ENCODE data around the gene DVL1.
"Not testable (repeated sequence)": the region's sequence is repeated elsewhere in the genome, so short reads cannot be mapped to it uniquely, and the experiment has no call there.

Gene DVL1

DNA sequence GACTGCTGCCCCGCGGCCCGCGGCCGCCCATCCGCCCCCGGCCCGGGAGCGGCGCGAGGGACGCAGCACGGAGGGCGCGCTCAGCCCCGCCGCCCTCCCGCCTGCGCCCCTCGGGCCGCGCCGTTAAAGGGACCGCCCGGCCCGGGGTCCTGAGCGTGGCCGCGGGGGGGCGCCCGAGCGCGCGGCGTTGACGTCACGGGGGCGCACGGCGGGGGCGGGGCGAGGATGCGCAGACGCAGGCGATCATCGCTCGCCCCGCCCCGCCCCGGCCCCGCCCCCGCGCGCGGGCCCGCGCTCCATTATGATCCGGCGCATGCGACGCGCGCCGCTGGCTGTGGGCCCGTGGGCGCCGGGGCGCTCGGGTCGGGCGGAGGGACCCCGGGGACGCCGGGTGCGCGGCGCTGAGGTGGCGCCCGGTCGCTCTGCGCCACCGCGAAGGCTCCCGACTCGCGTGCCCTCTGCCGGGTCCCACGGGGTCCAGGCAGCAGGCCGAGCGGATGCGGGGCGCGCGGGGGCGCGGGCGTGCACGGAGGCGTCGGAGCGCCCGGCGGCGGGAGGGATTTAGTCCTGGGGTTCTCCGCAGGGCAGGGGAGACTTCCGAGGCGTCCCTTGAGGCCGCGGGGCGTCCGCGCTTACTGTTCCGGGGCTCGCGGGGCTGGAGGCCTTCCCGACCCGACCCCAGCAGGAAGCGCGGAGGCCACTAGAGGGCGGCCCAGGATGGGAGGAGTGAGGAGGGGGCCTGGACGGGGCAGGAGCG is at the start of gene DVL1:
Gene DVL1, minus strand, starts transcription at position 163 of the 757 bp plus-strand sequence. CDS start 353 bp downstream, outside the sequence.
- in situ Hi-C loops (cut with MboI; ENCODE audit: low sequenced_read_pairs): no loop called here

DNA sequence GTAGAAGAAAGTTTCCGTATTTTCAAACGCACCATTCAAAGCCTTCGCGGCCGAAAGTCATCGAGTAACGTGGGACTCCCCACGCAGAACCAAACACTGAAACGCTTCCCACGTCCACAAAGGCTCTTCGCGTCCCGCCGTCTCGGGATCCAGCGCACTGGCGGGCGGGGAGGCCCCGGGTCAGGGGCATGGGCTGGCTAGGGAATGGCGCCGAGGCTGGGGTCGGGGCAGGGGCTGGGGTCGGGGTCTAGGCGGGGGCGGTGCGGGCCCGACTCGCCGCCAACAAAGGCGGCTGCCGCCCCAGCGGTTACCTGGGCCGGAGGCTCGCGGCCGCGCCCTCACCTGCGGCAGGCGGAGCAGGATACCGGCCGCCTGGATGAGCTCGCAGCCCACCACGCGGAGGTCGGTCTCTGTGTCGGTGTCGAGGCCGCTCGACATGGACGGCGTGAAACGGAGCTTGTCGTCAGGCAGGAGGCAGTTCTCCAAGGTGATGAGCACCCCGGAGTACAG is 49.5 kb upstream of the DVL1 start:
- in situ Hi-C loops (cut with MboI; ENCODE audit: low sequenced_read_pairs): no loop called here

DNA sequence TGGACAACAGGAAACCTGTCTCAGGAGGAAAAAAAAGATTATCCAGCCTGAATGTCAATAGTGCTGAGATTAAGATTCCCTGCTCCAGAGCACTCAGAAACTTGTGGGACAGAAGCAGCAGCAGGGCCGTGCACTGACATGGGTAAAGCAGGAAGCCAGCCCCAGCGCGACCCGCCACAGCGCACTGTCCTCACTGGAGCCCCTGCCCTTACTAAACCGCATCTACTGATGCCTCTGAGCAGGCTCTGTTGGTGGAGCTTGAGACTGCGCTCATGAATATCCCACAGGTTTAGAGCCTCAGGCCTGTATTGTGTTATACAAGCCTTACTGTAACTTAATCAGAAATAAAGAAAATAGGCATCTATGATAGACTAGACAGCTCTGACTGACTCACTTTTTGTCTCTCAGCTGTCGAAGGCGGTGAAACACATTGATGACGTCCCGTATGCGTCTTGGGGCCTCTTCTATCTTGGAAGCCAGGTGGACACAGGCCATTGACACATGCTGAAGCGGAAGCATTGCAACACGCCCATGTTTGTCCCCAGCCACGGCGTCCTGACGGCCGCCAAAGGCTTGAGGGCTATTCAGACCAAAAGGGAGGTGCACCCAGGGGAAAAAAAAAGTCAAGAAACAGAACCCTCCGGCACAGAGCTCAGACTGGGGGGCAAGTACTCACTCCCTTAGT is 48.8 kb upstream of the DVL1 start:
- in situ Hi-C loops (cut with MboI; ENCODE audit: low sequenced_read_pairs): no loop called here

DNA sequence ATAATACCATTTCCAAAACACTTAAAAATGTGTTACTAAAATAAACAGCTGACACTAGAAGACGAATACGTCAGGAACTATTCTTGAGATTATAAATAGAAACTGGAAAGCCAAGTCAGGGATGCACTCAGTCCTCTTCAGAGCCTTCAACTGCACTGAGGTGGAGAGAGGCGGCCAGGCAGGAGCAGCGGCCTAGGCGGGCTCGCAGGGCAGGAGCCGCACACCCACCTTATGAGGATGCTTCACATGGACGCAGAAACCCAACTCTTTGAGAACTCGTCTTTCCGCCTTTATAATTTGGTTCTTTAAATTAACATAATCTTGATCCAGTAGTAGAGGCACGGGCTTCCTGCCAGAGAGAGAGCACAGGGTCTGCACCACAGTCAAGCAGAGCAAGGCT is 45.9 kb upstream of the DVL1 start:
- in situ Hi-C loops (cut with MboI; ENCODE audit: low sequenced_read_pairs): no loop called here

DNA sequence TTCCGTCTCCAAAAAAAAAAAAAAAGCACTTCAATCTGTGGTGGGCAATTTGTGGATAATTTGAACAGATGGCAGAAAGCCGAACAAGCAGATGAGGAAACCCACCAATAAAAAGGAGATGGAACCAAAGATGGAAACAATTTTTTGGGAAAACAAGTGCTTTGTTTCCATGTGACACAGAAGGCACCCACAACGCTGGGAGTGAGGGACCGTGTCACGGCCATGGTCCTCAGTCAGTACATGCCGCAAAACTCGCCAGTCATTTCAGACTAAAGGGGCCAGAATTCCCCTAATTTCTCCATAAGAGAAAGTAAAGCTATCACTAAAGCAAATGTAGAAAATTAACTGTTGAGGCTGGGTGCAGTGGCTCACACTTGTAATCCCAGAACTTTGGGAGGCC is 44.9 kb upstream of the DVL1 start:
- in situ Hi-C loops (cut with MboI; ENCODE audit: low sequenced_read_pairs): no loop called here

DNA sequence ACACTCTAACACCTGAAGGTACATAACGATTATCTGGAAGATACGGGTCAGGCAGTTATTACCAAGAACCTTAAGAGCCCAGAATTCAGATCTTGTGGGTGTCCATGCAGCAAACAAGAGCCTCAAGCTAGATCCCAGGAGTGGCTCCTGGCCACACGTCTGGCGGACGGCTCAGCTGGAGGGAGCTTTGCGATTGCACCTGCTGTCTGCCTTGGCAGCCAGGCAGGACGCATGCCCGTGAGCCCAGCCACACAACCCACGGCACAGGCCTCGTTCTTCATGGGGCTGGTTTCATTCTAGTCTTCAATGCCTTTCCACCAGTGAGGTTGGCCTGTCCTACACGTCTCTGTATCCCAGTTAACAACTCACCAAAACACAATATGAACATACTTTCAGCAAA is 44.2 kb upstream of the DVL1 start:
- in situ Hi-C loops (cut with MboI; ENCODE audit: low sequenced_read_pairs): no loop called here

DNA sequence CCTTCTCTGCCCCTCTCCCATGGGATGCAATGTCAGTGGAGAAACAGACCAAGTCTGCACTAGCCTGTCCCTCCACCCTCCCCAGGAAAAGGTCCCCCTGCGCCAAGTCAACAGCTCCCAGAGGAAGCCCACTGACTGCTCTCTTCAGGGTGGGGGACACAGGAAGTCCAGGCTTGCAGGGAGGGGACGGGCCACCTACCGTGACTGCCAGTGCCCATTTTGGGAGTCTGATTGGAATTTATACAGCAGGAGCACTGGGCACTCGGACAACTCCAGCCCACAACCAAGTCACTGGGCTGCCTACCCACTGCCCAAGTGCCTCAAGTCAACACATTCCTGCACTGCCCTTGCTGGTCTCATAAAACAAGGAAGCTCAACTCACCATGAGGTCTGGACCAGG is 43.8 kb upstream of the DVL1 start:
- in situ Hi-C loops (cut with MboI; ENCODE audit: low sequenced_read_pairs): no loop called here

DNA sequence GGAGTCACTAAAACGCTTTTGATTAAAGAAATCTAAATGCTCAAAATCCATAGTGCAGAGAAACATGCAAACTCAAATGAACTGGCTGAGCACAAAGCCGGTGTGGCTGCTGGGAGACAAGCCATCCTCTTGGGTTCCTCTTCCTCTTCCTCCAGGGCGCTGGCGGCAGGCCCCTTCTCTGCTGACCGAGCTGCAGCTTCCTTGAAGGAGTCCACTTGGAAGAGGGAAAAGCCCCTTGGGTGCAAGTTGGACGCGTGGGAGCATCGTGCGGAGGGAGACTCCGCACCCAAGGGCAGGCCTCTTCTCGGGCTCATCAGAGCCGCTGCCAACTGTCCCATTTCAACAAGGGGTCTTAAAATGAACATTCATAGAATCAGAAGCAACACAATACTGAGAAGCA is 42.0 kb upstream of the DVL1 start:
- in situ Hi-C loops (cut with MboI; ENCODE audit: low sequenced_read_pairs): no loop called here

DNA sequence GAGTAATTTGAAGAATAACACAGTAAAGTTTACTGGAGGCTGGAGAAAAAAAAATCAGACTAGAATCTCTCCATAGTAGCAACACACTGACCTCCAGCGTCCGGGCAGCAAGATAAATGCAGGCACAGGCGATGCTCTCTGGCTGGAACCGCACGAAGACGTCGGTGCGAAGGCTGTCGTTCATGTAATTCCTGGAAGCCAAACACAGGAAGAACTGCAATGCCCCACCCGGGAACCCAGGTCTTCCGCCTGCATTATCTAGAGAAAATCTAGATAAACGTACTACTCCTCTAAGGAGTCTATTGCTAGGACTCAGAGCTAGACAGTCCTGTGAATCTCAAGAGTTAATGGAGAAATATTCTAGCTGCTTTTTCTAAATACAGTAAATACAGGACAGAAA is 41.5 kb upstream of the DVL1 start:
- in situ Hi-C loops (cut with MboI; ENCODE audit: low sequenced_read_pairs): no loop called here

DNA sequence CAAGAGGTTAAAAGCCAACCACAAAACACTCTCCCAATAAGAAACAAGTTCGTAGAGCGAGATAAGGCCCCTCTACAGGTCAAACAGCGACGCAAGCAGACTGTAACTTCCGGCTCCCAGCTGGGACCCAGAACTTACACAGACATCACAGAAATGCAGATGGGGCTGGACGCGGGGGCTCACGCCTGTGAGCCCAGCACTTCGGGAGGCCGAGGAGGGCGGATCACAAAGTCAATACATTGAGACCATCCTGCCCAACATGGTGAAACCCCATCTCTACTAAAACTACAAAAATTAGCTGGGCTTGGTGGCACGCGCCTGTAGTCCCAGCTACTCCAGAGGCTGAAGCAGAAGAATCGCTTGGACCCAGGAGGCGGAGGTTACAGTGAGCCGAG is 38.9 kb upstream of the DVL1 start:
- in situ Hi-C loops (cut with MboI; ENCODE audit: low sequenced_read_pairs): no loop called here

DNA sequence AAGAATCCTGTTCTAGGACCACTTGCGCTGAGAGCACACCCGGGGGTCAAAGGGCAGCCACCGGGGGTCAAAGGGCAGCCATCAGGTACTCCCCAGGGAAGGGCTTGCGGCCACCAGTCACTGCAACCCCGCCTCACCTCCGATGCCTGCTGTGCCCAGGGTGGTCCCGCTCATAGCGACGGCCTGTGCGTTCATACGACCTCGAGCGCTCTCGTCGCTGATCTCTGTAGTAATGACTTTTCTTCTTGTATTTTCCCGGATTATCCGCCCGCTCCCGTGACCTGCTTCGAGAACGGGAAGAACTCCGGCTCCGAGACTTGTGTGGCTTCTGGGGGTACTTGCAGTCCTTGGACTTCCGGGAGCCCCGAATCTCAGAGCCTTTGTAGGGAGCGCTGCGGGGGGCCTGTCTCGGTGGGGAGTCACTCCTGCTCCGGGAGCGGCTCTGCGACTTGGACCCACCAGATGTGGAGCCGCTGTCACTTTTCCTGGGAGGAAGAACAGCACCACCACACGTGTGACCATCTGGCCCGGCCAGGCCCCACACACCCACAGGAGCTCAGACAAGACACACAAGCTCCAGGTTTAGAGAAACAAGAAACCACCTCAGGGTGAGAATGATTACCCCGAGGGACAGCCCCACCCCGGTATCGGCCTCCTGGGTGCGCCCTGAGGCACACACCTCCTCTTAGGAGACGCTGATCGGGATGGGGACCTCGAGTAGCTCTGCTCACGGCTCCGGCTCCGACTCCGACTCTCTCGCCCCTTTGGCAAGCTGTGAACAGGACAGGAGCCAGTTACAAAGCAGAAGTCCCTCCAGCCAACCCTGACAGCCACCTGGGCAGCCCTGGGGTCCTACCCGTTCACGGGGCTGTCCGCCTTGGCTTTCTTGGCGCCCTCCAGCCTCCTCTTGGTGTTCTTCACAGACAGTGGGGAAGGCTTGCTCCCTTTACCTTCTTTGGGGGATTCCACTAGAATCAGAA is 38.2 kb upstream of the DVL1 start:
- in situ Hi-C loops (cut with MboI; ENCODE audit: low sequenced_read_pairs): no loop called here

DNA sequence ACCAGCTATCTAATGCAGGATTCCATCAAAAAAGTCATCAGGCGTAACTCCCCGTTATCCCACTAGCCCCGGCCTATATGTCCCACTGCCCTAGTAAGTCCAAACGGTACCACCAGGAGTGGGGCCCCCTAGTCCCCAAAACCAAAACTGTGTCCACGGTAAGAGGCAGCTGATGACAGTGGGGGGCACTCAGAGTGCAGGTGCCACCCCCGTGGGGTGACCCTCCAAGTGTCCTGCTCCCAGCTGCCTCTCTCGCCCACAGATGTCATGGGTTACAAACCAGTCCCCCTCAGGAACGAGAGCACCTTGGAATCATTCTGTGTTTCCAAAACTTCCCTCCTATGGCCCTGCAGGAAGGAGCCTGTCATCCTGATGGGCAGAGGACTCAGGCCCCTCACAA is 36.7 kb upstream of the DVL1 start:
- in situ Hi-C loops (cut with MboI; ENCODE audit: low sequenced_read_pairs): no loop called here

DNA sequence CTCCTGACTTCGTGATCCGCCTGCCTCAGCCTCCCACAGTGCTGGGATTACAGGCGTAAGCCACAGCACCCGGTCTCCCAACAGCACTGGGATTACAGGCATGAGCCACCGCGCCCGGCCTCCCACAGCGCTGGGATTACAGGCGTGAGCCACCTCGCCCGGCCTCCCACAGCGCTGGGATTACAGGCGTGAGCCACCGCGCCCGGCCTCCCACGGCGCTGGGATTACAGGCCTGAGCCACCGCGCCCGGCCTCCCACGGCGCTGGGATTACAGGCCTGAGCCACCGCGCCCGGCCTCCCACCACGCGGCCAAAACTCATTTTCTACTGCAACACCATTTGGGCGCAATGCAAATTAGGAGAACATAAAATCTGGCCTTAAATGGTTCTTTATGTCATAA is 36.1 kb upstream of the DVL1 start:
- in situ Hi-C loops (cut with MboI; ENCODE audit: low sequenced_read_pairs): not testable (repeated sequence)

DNA sequence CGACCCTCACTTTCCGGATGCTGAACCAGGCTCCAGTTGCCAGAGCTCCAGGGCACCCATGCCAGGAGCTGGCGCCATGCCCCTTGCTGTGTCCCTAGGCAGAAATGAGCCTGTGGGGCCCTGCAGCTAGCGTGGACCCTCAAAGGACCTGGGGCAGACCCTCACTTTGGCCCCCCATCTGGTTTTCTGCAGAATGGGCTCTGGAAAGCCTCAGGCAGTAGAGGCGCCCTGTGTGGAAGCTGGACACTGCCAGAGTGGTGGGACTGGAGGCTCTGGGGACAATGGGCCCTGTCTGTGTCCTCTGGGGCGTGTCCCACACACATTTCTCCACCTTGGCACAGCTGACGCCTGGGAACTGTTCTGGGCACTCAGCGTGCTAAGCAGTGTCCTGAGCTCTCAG is 32.1 kb upstream of the DVL1 start:
- in situ Hi-C loops (cut with MboI; ENCODE audit: low sequenced_read_pairs): no loop called here

DNA sequence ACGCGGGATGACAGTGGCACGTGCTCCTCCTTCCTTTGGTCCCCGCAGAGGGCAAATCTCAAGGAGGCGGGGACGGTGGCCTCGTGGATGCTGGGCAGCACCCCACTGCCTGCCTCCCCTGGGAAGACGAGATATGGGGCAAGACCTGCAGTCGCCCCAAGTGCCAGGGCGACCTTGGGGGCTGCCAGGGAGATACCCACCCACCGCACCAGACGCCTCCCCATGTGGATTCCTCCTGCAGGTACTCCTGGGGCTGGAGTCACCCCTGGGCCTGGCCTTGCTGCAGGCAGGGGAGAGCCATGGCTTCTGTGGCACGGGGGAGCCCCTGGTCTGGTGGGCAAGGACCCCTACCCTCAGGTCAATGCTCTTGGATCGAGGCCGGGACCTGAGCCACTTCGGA is 31.6 kb upstream of the DVL1 start:
- in situ Hi-C loops (cut with MboI; ENCODE audit: low sequenced_read_pairs): no loop called here

DNA sequence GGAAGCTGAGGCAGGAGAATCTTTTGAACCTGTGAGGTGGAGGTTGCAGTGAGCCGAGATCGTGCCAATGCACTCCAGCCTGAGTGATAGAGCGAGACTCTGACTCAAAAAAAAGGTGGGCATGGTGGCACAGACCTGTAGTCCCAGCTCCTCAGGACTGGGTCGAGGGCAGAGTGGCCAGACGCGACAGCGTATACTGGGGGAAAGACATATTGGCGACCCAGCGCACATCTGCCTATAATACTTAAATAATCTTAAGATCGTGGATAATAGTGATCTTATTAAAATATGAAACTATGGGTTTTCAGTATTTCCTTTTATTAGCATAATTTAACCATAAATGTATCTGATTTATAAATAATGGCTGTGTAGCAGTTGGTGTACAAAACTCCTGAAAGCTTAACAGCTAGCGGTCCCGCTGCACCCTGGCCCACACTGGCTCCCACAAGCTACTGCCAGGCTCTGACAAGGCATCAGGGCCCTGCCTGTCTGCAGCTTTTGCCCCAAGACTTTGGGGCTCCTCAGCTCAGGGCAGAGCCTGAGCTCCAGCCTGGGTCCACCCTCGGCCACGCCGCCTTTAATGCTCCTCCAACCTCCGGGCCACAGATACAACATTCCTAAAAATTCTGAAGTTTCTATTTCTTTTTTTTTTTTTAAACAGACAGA is 28.5 kb upstream of the DVL1 start:
- in situ Hi-C loops (cut with MboI; ENCODE audit: low sequenced_read_pairs): no loop called here

DNA sequence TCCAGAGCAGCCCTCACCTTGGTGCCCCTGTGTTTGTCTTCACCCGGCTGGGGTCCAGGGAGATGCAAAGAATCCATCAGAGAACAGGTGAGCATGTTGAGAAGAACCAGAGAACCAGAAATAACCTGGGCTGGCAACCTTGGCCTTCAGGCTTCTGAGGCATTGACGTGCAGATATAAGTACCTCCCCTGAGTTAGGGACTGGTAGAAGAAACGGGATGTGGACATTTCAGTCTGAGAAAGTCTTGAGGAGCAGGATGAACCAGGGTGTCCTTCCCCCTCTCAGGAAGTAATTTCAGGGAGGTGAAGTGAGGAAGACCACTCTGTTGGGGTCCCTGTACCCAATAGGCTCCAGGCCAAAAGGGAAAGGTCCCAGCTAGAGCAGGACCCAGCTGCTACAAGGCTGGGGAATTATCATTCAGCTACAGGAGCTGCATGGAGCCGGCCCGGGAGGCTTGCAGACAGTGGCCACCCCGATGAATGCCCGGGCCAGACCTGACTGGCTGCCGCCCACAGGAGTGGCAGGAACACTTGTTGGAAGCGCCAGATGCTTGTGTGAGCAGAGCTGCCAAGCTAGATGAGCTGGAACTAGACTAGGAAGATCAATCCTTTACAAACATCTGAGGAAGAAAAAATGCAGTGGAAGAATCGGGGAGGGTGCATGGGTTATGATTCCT is 27.5 kb upstream of the DVL1 start:
- in situ Hi-C loops (cut with MboI; ENCODE audit: low sequenced_read_pairs): no loop called here

DNA sequence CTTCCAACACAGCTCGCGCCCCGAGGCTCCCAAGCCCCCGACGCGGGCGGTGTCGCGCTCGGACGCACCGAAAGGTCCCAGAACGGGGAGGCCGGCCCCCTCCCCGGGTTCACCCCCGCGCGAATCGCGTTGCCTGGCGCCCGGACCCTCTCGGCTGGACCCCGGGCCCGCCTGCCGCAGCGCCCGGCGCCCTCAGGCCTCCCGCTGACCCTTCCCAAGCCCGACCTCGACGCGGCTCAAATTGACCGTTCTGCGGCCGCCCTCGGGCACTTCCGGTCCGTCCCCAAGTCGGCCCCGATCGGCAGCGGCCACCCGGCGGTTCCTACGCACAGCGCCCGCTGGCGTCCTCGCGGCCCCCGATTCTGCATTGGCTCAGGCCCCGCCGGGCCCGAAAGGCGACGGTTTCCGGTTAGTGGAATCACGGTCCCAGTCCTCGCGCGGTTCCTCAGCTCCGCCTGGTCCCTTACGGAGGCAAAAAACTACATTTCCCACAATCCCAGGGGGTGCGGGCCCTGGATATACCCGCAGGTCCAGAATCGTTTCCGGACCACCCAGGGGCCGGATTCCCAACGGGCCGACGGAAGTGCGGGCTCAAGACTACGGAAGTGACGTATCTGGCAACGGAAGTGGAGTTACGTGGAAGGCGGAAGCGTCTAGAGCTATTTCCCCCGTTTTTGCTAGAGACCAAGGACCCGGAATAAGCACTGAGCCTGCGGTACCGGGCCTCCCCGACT is 25.9 kb upstream of the DVL1 start, which contains the start of gene AURKAIP1:
Gene AURKAIP1, minus strand, starts transcription at position 279 of the 734 bp plus-strand sequence. CDS start 451 bp downstream, outside the sequence.
- in situ Hi-C loops (cut with MboI; ENCODE audit: low sequenced_read_pairs): no loop called here

DNA sequence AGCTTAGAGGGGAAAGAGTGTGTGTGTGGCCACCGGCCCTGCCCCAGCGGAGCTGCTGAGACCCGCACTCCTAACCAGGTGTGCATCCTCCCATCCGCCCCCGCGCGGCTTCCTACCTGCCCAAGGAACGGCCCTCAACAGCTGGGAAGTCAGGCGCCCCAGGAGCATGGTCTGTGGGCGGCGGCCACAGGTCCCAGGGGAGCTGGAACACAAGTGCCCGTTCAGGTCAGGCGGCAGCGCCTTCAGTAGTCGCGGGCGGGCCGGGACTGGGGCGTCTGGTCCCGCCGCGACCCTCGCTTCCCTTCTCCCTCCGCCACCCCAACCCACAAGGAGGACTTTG is 25.3 kb upstream of the DVL1 start:
- in situ Hi-C loops (cut with MboI; ENCODE audit: low sequenced_read_pairs): no loop called here

Data from HL-60/S4 treated with phorbol 12-myristate 13-acetate at 8.2 ng/mL for 4 days and 3 days (cell line).